NCI-H524 treated with DMSO at 0.1 percent for 48 hours (cell line): ENCODE results near the gene SUGCT.

Experiments used
- DNase-seq: peaks from one replicate; lab custom pipeline; 2025; lab: John Stamatoyannopoulos, UW

Gene SUGCT

GRCh38 chr7:40527723-40528122, 392.9 kb downstream of the SUGCT start:
- no peak for DNase-seq

GRCh38 chr7:40530292-40530691, 395.5 kb downstream of the SUGCT start:
- no peak for DNase-seq

GRCh38 chr7:40531956-40532355, 397.2 kb downstream of the SUGCT start:
- no peak for DNase-seq

- DNase-seq = no peak
Observed at GRCh38 chr7:40535678-40536077, 400.9 kb downstream of the SUGCT start.

- no peak for DNase-seq
Observed at GRCh38 chr7:40536421-40536820, 401.6 kb downstream of the SUGCT start.

- DNase-seq = no peak
Observed at GRCh38 chr7:40538281-40538680, 403.5 kb downstream of the SUGCT start.

GRCh38 chr7:40541336-40541735, 406.5 kb downstream of the SUGCT start:
- no peak for DNase-seq

GRCh38 chr7:40542982-40543741, 408.4 kb downstream of the SUGCT start:
- no peak for DNase-seq

GRCh38 chr7:40544221-40544723, 409.5 kb downstream of the SUGCT start:
- no peak for DNase-seq

GRCh38 chr7:40544871-40545303, 410.1 kb downstream of the SUGCT start:
- DNase-seq = no peak

GRCh38 chr7:40545739-40546138, 410.9 kb downstream of the SUGCT start:
- no peak for DNase-seq

GRCh38 chr7:40546616-40547501, 412.1 kb downstream of the SUGCT start:
- DNase-seq = no peak

GRCh38 chr7:40549372-40550039, 414.7 kb downstream of the SUGCT start:
- DNase-seq = no peak

- DNase-seq = no peak
Observed at GRCh38 chr7:40551685-40552576, 417.1 kb downstream of the SUGCT start.

GRCh38 chr7:40560672-40561071, 425.9 kb downstream of the SUGCT start:
- DNase-seq = no peak

- no peak for DNase-seq
Observed at GRCh38 chr7:40566879-40567278, 432.1 kb downstream of the SUGCT start.

- no peak for DNase-seq
Observed at GRCh38 chr7:40569326-40569725, 434.5 kb downstream of the SUGCT start.

GRCh38 chr7:40570223-40570622, 435.4 kb downstream of the SUGCT start:
- DNase-seq = no peak

- DNase-seq = no peak
Observed at GRCh38 chr7:40571796-40572195, 437.0 kb downstream of the SUGCT start.

GRCh38 chr7:40572810-40573465, 438.1 kb downstream of the SUGCT start:
- DNase-seq = no peak

- no peak for DNase-seq
Observed at GRCh38 chr7:40579401-40579800, 444.6 kb downstream of the SUGCT start.
